T-helper 2 cell treated with Interferon-gamma antibody and Interleukin-4, amounts not matched to agents 5 μg/mL and 100 μg/mL, for 36 hours (primary cell): ENCODE measurements around the gene USP22.
A peak's percentile ranks its signal among the peaks of the same experiment; 100 is the strongest.

Source experiments
- DNase-seq: peaks from one replicate; pipeline ENCODE4 v3.0.0; 2021; ENCODE audit warnings: low spot score
- H3K27ac Mint-ChIP-seq: one replicate; pipeline ENCODE4 v1.8.0; 2021; ENCODE audit warnings: mild to moderate bottlenecking, mixed read lengths
- H3K27me3 Mint-ChIP-seq: one replicate; pipeline ENCODE4 v1.8.0; 2021; ENCODE audit warnings: low read depth, mixed read lengths
- H3K36me3 Mint-ChIP-seq: one replicate; pipeline ENCODE4 v1.8.0; 2021; ENCODE audit warnings: low read depth, mixed read lengths
- H3K4me1 Mint-ChIP-seq: one replicate; pipeline ENCODE4 v1.8.0; 2021; ENCODE audit warnings: low read depth, mixed read lengths
- H3K4me3 Mint-ChIP-seq: one replicate; pipeline ENCODE4 v1.8.0; 2022; ENCODE audit warnings: mild to moderate bottlenecking, moderate library complexity, mixed read lengths
- H3K9me3 Mint-ChIP-seq: one replicate; pipeline ENCODE4 v1.8.0; 2021; ENCODE audit warnings: mixed read lengths

Gene USP22

DNA sequence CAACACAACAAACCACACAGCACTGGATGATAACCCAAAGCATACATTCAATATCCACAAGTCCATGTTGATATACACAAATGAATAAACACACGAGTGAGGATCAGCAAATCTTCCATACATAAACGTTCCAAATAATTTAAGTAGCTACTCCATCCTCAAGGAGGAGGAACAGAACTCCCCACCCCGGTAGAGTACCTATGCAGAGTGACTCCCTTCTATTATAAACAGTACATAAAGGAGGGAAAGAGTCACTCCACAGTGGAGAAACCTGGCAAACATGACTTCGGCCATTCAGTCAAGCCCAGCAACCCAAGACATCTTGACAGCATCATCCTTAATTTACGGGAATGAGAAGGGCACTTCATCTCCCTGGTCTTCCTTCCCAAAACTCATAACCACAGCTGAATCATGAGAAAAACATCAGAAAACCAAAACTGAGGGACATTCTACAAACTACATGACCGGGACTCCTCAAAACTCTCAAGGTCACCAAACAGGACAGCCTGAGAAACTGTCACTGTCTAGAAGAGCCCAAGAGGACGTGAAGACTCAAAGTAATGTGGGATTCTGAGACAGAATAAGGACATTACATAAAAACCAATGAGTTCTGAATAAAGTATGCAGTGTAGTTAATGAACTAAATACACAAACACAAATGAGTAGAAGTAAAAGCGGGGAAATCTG, 5.6 kb downstream of the USP22 start:
- peaks cover 37% of the 10 kb centered on the region for H3K36me3 Mint-ChIP-seq
- peak overlapping the region; percentile 67 for H3K27ac Mint-ChIP-seq

DNA sequence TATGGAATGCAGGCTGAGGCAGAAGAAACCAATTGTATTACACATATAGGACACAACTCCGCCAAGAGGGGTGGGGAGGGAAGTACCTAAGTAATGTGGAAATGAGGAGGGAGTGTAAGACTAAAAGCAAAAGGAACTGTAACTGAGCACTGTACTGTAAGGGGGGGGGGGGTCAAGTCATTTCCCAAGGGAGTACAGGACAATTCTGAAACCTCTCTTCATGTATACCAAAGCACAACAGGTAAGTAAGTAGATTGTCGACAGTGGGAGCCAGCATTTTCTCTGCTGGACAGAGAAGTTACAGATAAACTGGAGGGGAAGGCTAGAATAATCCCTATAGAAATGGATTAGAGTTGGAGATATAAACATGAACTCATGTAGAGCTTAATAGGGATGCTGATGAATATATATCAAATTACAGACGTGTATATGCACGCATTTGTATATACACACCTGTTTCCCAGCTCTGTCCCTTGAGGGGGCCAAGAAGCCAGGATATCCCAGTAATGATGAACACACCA, 6.4 kb downstream of the USP22 start:
- Mint-ChIP-seq H3K27me3 (no peaks in the 10 kb centered on the region), H3K4me1 (peaks cover 64% of the 10 kb centered on the region), H3K27ac (peak overlapping the region; percentile 53), H3K4me3 (peak overlapping the region; percentile 60), H3K36me3 (peaks cover 39% of the 10 kb centered on the region), H3K9me3 (no peaks in the 10 kb centered on the region)
- DNase-seq, result no peak

More for the DNA sequence above, 5.6 kb downstream of the USP22 start:
- DNase-seq, result no peak
- H3K9me3 Mint-ChIP-seq, result no peaks in the 10 kb centered on the region
- peak overlapping the region; percentile 60 for H3K4me3 Mint-ChIP-seq
- H3K4me1 Mint-ChIP-seq, result peaks cover 57% of the 10 kb centered on the region
- H3K27me3 Mint-ChIP-seq, result no peaks in the 10 kb centered on the region

DNA sequence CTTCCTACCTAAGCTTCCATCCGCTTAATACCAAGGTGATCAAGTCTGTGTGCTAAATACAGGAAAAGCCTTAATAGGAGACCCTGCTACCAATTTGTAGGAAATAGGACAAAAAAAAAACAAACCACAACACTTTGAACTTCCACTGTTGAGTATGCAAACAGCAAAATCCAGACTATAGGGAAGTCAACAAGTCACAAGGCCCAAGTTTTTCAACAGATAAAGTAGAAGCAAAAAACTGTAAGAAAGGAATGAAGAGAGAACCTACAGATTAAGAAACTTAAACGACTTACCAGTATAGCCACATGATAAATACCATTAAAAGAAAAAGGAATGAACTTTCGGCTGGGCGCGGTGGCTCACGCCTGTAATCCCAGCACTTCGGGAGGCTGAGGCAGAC, 7.4 kb downstream of the USP22 start:
- Mint-ChIP-seq H3K36me3 (peaks cover 38% of the 10 kb centered on the region), H3K4me3 (peak overlapping the region; percentile 85), H3K4me1 (peaks cover 62% of the 10 kb centered on the region), H3K27me3 (no peaks in the 10 kb centered on the region), H3K27ac (peak overlapping the region; percentile 95), H3K9me3 (no peaks in the 10 kb centered on the region)
- no peak for DNase-seq

DNA sequence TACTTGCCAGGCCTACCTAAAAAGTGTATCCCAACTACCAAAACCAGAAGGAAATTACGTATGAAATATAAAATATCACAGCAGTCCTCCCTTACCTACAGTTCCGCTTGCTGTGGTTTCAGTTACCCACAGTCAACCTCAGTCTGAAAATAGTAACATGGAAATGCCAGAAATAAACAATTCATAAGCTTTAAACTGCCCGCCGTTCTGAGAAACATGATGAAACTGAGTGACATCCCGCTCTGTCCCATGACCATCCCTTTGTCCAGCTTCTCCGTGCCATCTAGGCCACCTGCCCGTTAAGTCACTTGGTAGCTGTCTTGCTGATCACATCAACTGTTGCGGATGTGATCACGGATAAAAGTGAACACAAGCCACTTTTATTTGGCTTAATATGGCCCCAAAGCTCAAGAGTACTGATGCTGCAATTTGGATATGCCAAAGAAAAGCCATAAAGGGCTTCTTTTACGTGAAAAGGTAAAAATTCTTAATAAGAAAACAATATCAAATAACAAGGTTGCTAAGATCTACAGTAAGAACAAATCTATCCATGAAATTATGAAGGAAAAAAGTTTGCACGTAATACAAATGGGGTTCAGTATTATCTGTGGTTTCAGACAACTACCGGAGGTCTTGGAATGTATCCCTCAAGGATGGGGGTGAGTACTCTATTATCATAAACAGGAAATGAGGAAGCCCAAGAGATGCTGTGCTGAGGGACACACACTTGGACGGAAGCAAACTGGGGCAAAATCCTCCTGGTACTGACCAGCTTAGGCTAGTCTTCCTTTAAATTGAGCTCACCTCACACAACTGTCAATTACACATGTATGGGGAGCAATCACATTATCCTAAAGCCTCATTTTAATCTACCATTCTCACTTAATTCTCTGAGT, 8.2 kb downstream of the USP22 start:
- peaks cover 62% of the 10 kb centered on the region for H3K4me1 Mint-ChIP-seq
- DNase-seq, result peak; percentile 49
- peak overlapping the region; percentile 95 for H3K27ac Mint-ChIP-seq
- H3K4me3 Mint-ChIP-seq, result peak overlapping the region; percentile 85
- H3K9me3 Mint-ChIP-seq, result no peaks in the 10 kb centered on the region
- H3K36me3 Mint-ChIP-seq, result peaks cover 40% of the 10 kb centered on the region
- H3K27me3 Mint-ChIP-seq, result no peaks in the 10 kb centered on the region

DNA sequence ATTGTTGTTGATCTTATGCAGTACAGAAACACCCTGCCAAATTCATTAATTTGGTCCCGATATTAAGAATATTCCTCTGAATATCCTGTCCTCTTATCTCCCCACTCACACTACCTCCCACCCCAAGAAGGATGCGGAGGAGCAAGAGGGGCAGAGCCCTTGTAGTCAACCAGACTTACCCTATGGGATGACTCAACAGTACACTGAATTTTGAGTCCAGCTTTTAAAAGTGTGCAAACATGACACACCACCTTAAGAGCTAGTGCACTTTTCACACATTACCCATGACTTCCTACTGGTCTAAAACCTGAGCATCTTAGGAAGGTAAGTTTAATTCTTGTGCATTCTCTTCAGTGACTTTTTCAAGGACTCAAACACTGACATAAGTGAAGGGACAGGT, 9.5 kb downstream of the USP22 start:
- Mint-ChIP-seq H3K4me1 (peaks cover 67% of the 10 kb centered on the region), H3K9me3 (no peaks in the 10 kb centered on the region), H3K36me3 (peaks cover 41% of the 10 kb centered on the region), H3K27ac (peak overlapping the region; percentile 63), H3K27me3 (no peaks in the 10 kb centered on the region), H3K4me3 (peak overlapping the region; percentile 85)
- DNase-seq, result no peak

DNA sequence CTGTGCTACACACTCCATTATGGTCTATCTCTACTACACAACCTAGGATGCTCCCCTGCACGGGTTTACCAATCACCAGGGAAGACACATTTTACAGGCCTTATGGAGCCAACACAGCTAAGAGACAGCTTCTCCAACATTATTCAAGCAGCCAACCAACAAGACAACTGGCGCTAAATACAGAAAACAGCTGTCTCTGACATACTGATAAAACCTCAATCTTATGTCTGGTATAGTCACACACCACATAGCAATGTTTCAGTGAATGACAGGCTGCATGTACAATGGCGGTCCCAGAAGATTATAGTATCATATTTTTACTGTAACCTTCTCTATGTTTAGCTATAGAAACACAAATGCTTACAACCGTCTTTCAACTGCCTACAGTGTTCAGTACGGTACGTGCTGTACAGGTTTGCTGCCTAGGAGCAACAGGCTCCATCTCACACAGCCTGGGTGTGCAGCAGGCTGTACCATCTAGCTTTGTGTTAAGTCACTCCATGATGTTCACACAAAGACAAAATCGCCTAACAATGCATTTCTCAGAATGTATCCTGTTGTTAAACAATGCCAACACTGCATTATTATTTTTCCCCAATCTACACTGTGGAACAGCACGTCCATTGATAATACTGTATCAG, 10.9 kb downstream of the USP22 start:
- Mint-ChIP-seq H3K4me3 (no peak overlapping the region), H3K27me3 (no peaks in the 10 kb centered on the region), H3K9me3 (no peaks in the 10 kb centered on the region), H3K4me1 (peaks cover 61% of the 10 kb centered on the region), H3K27ac (peak overlapping the region; percentile 62), H3K36me3 (peaks cover 42% of the 10 kb centered on the region)
- no peak for DNase-seq

DNA sequence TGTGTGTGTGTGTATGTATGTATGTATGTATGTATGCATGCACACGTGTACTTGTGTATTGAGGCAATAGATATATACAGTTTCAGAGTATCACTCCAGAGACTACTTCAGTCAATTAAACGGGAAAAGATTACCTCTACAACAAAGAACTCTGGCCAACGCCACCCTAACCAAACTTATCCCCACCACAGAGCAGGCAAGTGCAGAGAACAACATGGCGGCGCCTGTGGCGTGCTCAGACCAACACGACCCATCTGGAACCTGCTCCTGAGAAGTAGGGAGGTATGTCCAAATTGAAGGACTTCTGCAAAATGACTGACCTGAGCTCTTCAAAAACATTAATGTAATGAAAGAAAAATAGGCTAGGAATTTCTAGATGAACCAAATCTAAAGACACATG, 12.4 kb downstream of the USP22 start:
- Mint-ChIP-seq H3K27me3 (no peaks in the 10 kb centered on the region), H3K27ac (no peak overlapping the region), H3K36me3 (peaks cover 37% of the 10 kb centered on the region), H3K4me1 (peaks cover 52% of the 10 kb centered on the region), H3K9me3 (no peaks in the 10 kb centered on the region), H3K4me3 (no peak overlapping the region)
- no peak for DNase-seq

DNA sequence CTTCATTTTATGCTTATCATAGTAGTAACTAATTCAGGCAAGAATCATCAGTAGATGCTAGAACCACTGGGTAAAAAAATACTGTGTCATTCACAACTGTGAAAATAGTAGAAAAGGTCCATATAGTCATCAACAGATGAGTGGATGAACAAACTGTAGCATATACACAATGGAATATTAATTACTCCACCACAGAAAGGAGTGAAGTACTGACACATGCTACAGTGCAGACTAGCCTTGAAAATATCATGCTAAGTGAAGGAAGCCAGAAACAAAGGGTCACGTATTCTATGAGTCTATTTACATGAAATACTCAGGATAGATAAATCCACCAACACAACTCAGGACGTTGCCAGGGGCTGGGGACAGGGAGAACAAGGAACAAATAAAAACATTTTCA, 13.3 kb downstream of the USP22 start:
- H3K36me3 Mint-ChIP-seq, result peaks cover 42% of the 10 kb centered on the region
- no peaks in the 10 kb centered on the region for H3K27me3 Mint-ChIP-seq
- no peak overlapping the region for H3K27ac Mint-ChIP-seq
- H3K4me3 Mint-ChIP-seq, result no peak overlapping the region
- no peaks in the 10 kb centered on the region for H3K9me3 Mint-ChIP-seq
- H3K4me1 Mint-ChIP-seq, result peaks cover 48% of the 10 kb centered on the region
- DNase-seq, result no peak

DNA sequence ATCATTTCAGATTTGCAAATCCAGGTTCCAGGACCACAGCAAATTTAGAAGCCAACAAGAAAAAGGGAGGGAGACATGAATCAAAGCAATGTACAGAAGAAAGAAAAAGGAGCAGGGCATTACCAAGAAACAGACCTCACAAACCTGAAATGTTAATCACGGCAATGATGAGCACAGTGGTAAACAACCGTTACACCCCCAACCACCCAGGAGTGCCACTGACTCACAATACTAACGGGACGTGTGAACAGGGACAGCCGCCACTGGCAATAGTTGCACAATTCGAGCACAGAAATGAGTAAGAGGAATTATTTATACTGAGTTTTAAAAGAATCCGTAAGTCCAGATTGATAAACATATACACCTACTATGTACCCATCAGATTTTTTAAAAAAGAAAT, 13.8 kb downstream of the USP22 start:
- Mint-ChIP-seq H3K9me3 (no peaks in the 10 kb centered on the region), H3K27me3 (no peaks in the 10 kb centered on the region), H3K27ac (no peak overlapping the region), H3K36me3 (peaks cover 45% of the 10 kb centered on the region), H3K4me1 (peaks cover 48% of the 10 kb centered on the region), H3K4me3 (no peak overlapping the region)
- peak; percentile 17 for DNase-seq

DNA sequence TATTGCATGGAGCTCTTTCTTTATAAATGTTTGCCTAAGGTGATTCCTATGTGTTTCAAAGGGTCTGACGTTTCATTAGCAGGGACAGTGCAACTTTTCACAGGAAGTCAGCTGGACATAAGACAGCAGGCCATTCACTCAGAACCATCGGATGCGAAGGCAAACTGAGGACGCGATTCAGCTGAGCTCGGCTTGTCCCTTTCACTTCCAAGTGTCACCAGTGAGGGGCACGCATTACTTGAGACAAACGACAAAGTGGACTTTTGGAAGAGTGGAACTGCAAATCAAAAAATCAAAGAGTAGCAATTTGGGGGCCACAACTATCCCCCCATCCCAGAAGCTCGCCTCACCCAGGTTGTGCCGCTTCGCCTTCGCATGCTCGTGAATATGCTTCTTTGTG, 14.6 kb downstream of the USP22 start:
- DNase-seq, result no peak
- Mint-ChIP-seq H3K27me3 (no peaks in the 10 kb centered on the region), H3K4me3 (no peak overlapping the region), H3K9me3 (no peaks in the 10 kb centered on the region), H3K36me3 (peaks cover 45% of the 10 kb centered on the region), H3K27ac (peak overlapping the region; percentile 39), H3K4me1 (peaks cover 46% of the 10 kb centered on the region)

DNA sequence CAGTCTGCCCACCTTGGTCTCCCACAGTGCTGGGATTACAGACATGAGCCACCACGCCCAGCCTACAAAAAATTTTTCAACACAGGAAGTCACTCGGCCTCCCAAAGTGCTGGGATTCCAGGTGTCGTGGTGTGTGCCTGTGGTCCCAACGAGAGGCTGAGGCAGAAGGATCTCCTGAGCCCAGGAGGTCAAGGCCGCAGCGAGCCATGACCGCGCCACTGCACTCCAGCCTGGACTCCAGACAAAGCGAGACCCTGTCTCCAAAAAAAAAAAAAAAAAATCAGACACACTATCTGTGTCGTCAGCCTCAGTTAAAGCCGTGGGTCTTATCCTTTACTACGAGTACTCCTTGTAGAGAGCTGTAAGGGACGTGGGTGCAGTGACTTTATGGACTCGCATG, 15.8 kb downstream of the USP22 start:
- Mint-ChIP-seq H3K36me3 (peaks cover 46% of the 10 kb centered on the region), H3K4me3 (no peak overlapping the region), H3K27ac (no peak overlapping the region), H3K9me3 (no peaks in the 10 kb centered on the region), H3K27me3 (no peaks in the 10 kb centered on the region), H3K4me1 (peaks cover 40% of the 10 kb centered on the region)
- DNase-seq, result no peak

DNA sequence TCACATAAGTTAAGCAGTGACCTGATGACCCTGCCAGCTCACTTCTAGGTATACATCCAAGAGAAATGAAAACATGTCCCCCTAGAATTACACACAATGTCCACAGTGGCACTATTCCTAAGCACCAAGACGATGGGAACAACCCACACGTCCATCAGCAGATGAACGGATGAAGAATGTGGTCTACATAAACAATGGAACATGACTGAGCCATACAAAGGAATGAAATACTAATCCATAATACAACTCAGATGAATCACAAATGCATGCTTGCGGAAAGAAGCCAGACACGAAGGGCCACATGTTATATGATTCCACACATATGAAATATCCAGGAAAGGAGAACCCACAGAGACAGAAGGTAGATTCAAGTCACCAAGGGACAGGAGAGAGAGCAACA, 17.4 kb downstream of the USP22 start:
- no peak for DNase-seq
- H3K4me1 Mint-ChIP-seq, result peaks cover 34% of the 10 kb centered on the region
- no peaks in the 10 kb centered on the region for H3K27me3 Mint-ChIP-seq
- H3K27ac Mint-ChIP-seq, result no peak overlapping the region
- H3K4me3 Mint-ChIP-seq, result no peak overlapping the region
- H3K36me3 Mint-ChIP-seq, result peaks cover 51% of the 10 kb centered on the region
- no peaks in the 10 kb centered on the region for H3K9me3 Mint-ChIP-seq

DNA sequence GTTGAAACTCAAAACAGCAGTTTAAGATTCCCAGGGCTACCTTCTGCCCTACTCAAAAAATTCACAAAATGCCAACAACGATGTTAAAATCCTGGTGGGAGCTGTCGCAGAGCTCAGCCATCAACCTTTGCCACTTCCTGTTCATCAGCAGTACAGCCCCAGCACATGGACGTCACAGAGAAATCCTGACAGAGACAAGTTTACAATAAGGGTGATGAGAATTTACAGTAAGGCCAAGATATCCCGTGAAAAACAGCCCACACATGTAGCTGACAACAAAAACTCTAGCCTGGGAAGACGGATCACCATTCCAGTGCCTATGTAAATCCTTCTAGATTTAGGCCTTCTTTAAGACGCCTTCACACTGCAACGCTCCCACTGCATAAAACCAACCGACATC, 18.8 kb downstream of the USP22 start:
- Mint-ChIP-seq H3K4me1 (peaks cover 23% of the 10 kb centered on the region), H3K4me3 (no peak overlapping the region), H3K36me3 (peaks cover 61% of the 10 kb centered on the region)

More for the DNA sequence above, 18.8 kb downstream of the USP22 start:
- H3K27me3 Mint-ChIP-seq, result no peaks in the 10 kb centered on the region
- H3K9me3 Mint-ChIP-seq, result no peaks in the 10 kb centered on the region
- no peak for DNase-seq
- H3K27ac Mint-ChIP-seq, result peak overlapping the region; percentile 52
